HG03139 (cell line): Measurements from ENCODE around the gene RAB12.
A peak's percentile ranks its signal among the peaks of the same experiment; 100 is the strongest.
"Not testable (repeated sequence)": the region's sequence is repeated elsewhere in the genome, so short reads cannot be mapped to it uniquely, and the experiment has no call there.

Experiments
- ATAC-seq: cut with Tn5 transposase; IDR thresholded peaks from one replicate; pipeline ENCODE4 v1.9.1; 2021; ENCODE audit not compliant: unreplicated experiment

Gene RAB12

DNA sequence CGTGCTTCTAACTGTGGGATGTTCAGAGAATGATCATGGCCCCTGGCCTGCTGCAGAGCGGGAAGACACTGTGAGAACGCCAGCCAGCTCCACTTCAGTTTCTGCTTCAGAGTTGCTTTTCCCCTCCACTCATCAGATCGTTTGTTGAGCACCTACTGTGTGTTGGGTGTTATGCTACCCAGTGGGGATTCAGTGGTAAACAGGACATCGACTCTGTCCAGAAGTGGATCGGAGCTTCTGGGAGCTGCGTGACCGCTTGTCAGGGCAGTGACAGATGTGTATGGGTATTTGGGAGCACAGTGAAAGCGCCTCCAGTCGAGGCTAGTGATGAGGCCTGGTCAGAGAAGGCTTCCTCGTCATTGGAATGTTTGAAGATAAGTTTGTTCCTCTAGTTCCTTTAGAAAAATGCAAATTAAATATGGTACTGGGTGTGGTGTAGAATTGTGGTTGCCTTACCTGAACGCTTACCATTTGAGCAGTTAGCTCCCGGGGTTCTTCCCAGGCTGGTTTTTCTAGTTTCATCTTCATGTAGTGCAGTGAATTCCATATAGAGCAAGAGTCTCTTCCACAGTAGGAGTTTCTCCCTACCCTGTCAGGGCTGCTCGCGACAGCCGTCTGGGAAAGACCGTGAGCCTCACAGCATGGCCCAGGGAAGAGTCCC, 2.8 kb downstream of the RAB12 start:
- no peak for ATAC-seq

DNA sequence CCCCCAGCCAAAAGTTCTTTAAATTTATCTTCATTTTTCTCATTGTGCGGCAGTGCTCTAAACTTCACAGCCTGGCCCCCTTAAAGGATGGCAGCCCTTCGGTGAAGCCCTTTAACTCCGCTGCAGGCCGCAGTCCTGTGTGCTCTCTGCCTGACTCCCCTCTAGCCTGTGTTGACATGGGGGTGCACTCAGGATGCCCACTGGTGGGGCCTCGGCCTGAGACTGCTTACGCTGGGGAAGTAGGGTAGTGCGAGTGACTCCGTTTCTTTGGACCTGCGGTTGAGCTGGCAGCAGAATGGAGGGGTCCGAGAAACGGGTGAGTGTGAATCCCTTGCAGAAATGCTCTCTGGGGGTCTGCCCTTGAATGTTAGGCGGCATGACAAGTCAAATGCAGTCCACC, 5.6 kb downstream of the RAB12 start:
- no peak for ATAC-seq

DNA sequence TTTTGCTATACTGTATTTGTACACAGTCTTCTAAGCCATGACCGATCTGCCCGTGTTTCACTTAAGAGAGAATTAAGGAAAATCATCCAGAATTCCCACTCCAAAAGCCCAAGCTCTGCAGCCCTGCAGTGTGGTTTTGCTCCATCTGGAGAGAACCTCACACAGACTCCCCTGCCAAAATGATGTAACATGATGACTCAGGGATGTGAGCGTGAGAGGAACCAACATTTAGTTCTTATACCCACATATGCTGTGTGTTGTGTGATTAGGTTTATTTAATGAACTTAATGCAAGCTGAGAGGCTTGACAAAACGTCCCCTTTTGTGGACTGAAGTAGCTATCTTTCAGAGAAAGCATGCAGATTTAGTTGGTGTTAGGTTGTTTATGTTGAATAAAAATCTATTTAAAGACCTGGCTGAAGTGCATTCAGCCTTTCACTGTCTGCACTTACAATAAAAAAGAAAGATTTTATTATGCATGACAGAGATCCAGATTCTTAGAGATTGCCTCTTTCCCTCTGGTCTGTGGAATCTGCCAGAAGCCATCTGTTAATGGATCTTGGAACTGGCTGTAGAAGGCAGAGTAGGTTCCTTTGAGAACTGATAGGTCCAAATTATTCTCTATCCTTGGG, 6.3 kb downstream of the RAB12 start:
- no peak for ATAC-seq

DNA sequence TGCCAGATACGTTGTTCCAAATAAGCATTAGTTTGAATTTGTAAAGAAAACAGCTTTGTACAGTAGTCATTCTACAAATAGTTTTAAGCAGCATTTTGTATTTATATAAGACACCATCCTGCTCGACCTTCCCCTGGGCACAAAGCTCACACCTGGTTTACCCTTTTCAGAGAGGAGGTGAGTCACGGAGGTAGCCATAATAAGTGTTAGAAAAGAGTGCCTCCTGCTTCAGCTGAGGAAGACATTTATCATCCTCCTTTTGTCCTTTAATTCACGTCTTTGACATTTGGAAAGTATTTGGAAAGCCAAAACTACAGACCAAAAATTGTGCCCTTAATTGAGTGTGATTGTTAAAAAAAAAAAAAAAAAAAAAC, 6.8 kb downstream of the RAB12 start:
- ATAC-seq = no peak

DNA sequence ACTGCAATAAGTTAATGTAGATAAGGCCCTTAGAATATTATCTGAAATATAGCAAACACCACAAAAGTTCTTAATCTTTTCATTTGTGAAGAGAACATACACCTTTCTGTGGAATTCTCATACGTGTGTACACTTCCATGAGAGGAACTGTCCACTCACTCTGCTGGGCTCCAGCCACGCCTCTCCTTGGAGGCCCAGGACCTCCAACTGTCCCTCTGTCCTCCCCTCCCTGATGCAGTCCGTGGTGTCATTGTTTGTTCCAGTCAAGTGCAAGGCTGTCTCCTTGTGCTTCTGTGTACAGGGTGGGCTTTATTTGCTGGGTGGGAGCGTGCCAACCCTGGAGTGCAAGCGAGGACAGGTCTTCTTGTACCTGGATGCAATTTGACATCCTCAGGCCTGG, 8.7 kb downstream of the RAB12 start:
- ATAC-seq = no peak

DNA sequence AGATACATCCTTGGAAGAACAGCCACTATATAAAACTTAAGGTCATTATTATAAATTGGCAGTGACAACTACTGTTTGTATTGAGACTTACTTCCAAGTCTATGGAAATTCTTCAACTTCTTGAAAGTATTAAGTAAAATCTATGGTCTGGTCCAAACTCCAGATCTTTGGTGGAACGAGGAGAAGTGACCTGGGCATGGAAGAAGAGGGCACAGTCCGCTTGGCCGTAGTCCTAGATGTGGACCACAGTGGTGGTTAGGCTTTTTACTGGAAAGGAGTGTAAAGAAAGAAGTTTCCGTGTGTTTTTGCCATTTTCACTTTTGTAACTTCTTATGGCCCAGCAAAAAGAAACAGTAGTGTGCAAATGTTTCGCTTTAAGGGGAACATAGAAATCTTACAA, 9.8 kb downstream of the RAB12 start:
- ATAC-seq = no peak

DNA sequence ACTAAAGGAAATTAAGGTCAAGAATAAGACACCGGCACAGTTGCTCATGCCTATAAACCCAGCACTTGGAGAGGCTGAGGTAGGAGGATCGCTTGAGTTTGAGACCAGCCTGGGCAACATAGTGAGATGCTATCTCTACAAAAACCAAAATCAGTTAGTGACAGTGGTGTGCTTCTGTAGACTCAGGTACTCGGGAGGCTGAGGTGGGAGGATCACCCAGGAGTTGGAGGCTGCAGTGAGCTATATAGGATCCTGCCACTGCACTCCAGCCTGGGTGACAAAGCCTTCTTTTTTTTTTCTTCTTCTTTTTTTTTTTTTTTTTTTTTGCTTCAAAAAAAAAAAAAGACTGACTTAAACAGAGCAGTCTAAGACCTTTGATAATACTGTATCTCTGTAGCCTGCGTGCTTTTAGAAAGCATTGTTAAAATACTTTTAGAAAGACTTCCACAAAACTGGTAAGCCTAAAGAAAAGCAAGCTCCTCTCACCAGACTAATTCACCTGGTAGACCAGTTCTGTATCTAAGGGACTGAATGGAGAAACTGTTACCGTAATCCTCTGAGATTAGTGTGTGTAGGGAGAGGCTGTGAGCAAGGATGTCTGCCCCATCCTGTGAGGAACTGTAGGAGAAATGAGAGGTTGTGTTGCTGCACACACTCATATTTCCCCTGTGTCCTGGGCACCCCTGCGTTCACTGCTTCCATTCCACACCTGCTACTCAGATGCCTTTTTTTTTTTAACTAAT, 10.8 kb downstream of the RAB12 start:
- ATAC-seq = no peak

DNA sequence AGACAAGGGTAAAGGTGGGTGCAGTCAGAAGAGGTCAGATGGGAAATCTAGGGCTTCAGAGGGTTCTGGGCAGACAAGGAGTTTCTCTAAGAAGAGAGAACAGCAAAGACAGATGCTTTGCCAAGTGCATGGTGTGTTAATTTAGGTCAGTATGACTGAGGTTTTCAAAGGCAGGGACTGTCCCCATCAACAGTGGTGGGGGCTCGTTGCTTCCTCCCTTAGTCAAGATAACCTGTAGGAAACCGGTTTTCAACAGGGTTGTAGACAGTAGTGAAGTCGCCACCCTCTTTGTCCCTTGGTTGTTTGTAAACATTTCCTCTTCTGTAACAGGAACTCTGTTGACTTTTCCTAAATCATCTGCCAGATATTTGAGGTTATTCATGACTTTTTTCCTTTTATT, 11.6 kb downstream of the RAB12 start:
- no peak for ATAC-seq

DNA sequence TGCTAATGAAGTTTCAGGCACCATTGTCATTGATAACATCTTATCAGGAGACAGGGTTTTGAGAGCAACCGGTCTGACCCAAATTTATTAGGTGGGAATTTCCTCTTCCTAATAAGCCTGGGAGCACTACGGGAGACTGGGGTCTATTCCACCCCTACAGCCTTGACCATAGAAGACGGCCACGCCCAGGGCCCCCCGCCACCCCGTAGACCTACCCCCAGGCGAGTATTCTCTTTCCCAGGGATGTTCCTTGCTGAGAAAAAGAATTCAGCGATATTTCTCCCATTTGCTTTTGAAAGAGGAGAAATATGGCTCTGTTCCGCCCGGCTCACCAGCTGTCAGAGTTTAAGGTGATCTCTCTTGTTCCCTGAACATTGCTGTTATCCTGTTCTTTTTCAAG, 13.4 kb downstream of the RAB12 start:
- not testable (repeated sequence) for ATAC-seq

DNA sequence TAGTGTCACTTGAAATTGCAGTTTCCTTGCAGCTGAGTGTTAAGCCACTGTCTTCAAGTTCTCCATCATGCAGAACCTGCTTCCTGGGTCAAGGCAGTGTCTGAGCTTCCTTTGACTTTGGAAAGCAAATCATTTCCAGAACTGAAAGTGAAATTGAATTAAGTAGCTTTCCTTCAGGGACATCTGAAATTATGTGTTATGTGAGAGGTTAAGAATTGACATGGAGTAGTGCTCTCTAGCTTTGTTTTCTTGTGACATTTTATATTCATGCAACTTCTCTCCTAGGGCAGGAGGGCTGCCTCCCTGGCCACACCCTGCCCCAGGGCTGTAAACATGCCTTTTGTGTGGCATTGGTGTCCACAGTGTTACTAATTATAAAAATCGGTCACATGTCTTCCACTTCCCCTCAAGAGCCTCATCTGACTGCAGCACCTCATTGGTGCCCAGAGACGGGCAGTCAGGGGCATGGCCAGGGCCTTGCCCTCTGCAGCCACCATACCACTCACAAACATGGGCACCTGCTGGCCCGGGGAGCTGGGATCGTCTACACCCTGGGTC, 14.4 kb downstream of the RAB12 start:
- peak; percentile 75 for ATAC-seq

DNA sequence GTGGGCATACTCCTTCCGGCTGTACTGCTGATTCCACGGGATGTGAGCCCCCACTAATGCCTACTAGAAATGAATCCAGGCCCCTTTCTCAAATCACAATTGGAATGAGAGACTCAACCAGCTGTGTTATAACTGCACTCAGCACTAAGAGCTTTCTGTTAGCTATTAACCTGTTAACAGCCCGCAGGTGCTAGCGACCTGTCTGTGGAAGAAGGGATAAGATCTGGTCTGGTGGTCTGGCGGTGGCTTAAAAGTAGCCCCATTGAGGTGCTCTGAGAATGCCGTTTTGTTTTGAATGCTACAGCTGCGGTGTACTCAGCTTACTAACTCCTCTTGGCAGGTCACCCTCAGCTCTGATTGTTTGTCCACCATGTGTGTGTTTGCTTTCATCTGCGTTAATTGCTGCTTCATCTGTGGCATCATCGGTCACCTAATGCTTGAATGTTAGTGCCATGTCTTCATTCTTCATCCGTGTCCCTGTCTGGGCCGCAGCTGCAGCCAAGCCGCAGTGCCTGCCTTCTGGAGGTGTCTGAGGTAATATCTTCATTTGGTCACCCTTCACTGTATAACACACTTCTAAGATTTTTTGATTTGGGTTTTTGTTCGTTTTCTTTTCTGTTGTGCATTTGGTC, 16.3 kb downstream of the RAB12 start:
- ATAC-seq = no peak

DNA sequence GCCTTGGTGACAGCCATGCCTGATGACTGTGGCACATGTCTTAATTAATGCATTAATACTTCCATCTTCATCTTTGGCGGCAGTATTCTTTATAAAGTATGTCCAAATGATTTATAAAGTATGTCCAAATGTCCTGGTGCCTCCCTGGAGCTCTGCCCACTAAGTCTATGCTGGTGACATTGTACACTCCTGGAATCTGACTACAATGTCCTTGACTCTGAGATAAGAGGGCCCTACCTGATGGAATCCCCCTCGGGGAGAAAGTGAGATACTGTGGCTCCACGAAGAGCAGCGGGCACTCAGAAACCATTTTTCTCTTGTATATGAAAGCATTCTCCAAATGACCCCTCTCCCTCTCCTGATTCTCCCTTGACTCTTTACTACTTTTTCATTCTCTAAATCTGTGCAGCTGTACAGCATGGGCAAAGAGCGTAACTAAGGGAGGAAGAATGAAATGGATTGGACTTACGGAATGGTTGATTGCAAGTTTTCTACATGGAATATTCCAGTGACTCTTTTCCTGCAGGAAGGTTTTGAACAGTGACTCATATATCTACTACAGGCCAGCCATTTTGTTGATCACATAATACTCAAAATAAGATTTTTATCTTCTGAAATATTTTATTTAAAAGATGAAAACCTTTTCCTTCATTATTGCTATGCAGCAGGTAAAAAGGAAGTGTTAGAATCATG, 17.3 kb downstream of the RAB12 start:
- no peak for ATAC-seq

DNA sequence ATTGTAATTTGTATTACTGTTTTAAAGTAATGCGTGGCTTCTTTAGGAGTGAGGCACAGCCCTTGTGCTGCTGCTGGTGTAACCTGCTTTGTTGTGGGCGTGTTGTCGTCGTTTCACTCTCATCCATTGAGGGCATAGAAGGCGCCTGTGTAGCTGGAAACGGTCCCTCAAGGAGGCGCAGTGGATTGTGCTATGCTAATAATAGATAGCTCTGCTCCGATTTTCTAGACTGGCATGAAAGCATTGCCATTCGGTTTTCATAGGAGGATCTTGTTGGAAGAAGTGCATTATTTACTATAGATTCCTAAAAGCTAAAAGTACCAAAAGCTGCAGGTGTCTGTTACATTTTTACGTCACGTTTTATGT, 17.9 kb downstream of the RAB12 start:
- ATAC-seq = no peak

DNA sequence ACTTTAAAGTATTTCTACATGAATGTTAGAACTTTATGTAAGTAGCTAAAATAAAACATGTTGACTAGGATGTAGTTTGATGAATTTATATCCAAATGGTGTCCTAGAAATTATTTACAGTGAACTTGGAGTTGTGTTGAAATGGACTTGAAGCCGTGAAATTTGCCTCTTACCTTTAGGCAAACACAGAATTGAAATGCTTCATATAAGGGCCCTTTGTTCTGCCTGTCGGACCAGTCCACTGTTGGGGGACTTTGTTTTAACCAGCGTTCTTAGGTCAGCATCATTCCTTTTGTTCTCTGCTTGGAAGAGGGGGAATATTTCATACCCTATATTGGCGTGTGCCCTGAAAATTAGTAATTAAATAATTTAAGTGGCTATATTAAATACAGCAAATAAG, 18.3 kb downstream of the RAB12 start:
- no peak for ATAC-seq

DNA sequence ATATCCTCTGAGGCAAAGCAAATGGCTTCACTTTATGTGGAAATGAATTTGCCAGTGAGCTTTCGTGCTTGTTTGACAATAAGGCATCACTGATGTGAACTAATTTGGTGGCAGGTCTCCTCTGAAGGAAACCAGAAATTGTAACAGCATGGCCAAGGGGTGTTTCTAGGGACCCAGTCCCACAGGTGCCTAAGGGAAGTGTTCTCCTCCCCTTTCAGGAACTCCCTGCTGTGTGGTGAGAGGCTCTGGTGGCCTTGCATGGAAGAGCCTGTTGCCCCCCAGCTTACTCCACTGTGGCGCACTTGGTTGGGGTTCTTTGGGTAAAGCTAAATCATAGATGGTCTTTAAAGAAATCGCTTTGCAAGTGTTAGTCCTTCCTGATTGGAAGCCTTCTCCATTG, 20.4 kb downstream of the RAB12 start:
- no peak for ATAC-seq

DNA sequence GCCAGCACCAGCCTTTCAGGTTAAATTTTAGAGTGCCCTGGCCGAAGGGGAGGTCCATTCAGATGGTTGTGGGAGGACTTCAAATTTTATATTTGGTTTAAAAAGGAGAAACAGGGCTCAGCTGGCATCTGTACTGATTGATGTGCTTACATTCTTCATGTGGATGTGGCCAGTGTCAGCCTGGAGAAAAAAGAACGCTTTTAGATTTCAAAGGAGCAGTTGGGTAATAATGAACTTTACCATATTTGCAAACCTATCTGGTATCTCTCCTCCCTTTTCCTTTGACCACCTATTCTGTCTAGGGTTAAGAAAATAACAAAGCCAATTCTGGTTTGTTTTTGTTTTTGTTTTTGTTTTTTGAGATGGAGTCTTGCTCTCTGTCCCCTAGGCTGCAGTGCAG, 21.3 kb downstream of the RAB12 start:
- no peak for ATAC-seq

DNA sequence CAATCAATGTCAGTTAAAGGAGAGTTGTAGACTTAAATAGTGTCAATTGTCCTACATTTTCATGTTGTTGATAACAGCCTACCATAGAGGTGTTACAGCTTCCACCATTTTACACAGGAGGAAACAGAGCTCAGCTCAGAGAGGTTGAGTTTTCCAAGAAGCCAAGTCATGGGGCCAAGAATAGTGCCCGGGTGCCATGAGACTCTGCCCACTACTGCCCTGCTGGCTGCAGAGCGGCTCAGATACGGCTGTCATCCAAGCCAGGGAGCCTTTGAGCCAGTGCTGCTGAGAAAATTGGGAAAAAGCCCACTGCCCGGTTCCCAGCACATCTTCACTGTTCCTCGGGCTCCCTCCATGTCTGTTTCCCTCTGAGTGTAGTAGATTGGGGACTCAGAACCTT, 22.0 kb downstream of the RAB12 start:
- no peak for ATAC-seq

DNA sequence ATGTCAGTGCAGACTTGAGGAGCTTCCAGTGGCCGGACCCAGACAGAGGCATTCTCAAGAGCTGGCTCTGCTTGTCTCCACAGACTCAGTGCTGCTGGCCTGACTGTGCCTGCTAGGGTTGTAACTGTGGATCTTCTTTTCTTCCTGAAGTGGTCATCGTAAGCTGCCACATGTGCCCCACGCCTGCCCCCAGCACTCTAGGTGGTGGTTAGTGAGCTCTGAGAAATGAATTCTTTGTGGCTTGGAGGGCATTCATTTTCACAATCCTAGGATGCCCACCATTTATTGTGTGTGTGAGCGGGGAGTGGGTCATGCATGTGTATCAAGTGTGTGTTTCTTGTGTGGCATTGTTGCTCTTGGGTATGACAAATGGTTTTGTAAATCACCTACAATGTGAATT, 23.1 kb downstream of the RAB12 start:
- ATAC-seq = no peak

DNA sequence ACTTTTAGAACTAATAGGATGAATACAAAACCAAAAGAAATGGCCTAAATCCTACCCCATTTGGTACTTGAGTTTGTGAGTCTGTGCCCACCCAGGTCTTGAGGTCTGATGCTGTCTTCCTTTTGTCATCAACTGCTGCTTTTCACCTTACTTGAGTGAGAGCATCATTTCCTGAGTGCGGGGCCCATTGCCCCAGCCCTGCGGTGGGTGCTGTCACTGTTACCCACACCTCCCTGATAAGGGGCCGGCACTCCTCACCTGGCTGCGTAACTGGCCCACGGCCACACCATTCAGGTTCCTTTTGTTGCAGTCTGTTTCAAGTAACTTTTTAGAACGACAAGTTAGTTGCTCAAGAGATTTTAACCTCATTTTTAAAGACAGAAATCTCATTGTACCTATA, 25.3 kb downstream of the RAB12 start:
- ATAC-seq = no peak

DNA sequence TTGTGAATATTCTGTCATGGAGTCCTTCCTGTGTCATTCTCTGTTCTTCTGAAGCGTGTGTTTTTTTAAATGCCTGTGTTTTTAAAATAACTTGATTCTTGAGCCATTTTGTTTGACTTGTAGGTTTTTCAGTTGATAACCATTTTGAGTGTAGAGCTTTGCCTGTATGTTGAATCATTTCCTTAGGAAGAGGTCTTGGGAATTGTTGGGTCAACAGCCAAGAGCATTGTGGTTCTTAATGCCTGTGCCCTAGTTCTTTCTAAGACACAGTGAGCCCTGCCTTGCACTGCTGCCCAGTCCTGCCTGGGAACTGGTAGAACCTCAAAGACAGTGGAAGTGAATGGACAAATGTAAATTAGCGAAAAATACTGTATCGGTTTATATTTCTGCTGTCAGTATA, 25.9 kb downstream of the RAB12 start:
- ATAC-seq = no peak

DNA sequence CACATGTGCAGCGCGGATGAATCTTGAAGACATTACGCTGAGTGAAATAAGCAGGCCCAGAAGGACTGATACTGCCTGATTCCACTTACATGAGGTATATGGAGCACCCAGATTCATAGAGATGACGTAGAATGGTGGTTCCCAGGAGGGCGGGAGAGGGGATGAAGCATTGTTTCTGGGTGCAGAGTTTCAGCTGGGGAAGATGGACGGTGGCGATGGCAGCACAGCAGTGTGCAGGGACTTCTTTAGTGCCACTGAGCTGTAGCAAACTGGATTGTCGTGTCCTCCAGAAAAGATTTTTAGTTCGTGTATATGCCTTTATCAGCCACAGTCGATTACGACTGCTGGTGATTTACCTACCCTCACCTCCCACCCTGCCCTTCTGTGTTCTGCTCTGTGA, 30.5 kb downstream of the RAB12 start:
- ATAC-seq = no peak
